Measurements from ENCODE around the gene LAX1.
A peak's percentile ranks its signal among the peaks of the same experiment; 100 is the strongest.
"Not testable (repeated sequence)": the region's sequence is repeated elsewhere in the genome, so short reads cannot be mapped to it uniquely, and the experiment has no call there.

The LAX1 gene

DNA sequence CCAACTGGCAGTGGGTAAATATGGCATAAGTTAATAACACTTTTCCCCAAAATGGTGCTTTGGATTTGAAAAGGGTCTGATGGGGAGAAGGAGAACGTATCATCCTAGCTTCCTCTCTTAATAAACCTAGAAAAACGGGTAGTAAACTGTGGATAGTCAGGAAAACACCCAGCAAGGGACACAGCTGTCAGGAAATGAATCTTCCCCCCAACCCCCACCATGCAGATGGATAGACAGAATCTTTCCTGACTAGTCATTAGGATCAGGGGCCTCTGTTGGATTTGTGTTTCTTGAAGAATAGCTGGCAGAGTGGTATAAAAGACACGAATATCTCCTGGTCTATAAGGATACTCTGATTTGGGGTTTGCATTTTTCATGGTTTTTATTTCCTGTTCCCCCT, 22.5 kb upstream of the LAX1 start:
- H3K27ac ChIP-seq = no peak overlapping the region
- CTCF ChIA-PET = no interaction called here

DNA sequence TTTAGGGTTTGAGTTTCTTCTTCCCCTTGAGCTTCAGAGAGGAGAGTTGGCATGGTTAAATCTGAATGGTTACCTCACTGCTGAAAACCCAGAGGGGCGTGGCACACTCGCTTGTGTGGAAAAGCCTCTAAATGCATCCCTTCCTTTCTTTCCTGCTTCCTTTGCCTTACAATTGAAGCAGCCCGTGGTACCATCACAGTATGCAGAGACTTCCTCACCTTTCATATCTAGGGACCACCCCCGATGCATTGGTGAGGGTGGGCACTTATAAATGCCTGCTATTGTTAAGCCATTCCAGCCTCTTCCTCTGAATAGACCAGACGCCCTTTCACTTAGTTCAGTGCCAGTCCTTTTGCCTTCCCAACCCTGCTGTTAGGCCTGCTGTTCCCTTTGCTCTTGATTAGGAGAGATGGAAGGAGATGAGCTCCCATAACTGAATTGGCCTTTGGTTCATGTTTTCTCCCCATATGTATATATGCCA, 21.9 kb upstream of the LAX1 start:
- ChIA-PET POLR2A (ENCODE audit: low non-redundant PET) (no interaction called here), CTCF (interaction anchor here (0.7 kb wide), 2 partner anchors 239 to 594 kb away, joined by 3 to 4 read pairs; no protein-coding TSS in a partner anchor)
- DNase-seq (ENCODE audit: low spot score) = no peak
- TF ChIP-seq, protein P1, sequence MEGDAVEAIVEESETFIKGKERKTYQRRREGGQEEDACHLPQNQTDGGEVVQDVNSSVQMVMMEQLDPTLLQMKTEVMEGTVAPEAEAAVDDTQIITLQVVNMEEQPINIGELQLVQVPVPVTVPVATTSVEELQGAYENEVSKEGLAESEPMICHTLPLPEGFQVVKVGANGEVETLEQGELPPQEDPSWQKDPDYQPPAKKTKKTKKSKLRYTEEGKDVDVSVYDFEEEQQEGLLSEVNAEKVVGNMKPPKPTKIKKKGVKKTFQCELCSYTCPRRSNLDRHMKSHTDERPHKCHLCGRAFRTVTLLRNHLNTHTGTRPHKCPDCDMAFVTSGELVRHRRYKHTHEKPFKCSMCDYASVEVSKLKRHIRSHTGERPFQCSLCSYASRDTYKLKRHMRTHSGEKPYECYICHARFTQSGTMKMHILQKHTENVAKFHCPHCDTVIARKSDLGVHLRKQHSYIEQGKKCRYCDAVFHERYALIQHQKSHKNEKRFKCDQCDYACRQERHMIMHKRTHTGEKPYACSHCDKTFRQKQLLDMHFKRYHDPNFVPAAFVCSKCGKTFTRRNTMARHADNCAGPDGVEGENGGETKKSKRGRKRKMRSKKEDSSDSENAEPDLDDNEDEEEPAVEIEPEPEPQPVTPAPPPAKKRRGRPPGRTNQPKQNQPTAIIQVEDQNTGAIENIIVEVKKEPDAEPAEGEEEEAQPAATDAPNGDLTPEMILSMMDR (conservative IDR thresholded peaks at IDR 0.05; ENCODE audit: low read depth) = no peak
- no peak overlapping the region for H3K27ac ChIP-seq

More for the DNA sequence above, 22.5 kb upstream of the LAX1 start:
- POLR2A ChIA-PET (ENCODE audit: low non-redundant PET) = no interaction called here
- TF ChIP-seq, protein P1 (conservative IDR thresholded peaks at IDR 0.05; ENCODE audit: low read depth) = no peak
- DNase-seq (ENCODE audit: low spot score) = no peak

DNA sequence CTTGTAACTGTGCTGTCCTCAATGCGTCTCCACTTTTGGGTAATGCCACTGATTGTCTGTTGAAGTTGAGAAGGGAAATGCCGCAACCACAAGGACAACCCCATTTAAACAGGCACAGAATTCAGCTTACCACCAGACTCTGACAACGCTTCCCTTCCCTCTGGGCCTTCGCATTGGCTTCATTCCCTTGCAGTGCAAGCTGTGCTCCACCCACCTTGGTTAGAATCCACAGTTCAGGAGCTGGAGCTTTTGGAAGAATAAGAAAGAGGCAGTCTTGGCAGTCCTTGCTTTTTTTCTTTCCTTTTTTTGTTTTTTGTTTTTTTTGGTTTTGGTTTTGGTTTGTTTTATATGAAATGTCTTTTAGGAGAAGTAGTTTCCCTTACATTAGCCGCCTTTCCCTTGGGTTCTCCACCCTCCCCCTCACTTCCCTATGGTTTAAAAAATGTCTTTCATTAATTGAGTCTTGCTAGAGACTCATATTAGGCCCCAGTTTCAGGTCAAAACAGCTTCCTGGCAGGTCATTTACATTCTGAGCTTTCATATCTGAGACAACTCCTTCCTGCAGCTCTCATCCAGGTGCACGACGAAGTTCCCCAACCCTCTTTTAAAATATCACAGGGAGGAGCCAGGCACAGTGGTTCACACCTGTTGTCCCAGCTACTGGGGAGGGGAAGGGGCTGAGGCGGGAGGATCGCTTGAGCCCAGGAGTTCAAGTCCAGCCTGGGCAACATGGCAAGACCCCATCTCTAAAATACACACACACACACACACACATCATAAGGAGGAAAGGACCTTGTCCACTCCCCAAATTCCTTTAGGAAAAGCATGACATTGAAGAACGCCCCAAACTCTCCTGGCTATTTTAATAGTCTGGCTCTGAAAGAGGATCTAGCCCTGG, 20.7 kb upstream of the LAX1 start:
- TF ChIP-seq, protein P1 (conservative IDR thresholded peaks at IDR 0.05; ENCODE audit: low read depth) = no peak
- H3K27ac ChIP-seq = peak overlapping the region; percentile 42

DNA sequence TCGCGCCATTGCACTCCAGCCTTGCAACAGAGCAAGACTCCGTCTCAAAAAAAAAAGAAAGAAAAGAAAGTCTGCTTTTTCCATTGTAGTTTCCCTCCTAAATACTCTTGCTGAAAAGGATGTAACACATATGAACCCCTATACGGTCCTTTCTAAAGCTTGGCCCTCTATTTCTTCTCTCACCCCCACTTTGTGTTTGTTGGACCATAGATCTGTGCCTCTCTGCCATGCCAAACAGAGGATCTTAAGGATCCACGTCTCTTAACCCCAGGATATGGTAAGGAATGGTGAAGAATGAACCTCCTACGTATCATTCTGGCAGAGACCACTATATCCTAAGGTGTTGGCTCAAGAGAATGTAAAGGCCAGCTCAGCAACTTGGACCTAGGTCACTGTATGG, 18.7 kb upstream of the LAX1 start:
- CTCF ChIA-PET = interaction anchor here (0.5 kb wide), 1 partner anchor 103 kb away, joined by 3 read pairs; no protein-coding TSS in a partner anchor

More for the DNA sequence above, 20.7 kb upstream of the LAX1 start:
- no peak for DNase-seq (ENCODE audit: low spot score)
- CTCF ChIA-PET = interaction anchor here (0.6 to 0.7 kb wide), 4 partner anchors 72 to 595 kb away, joined by 3 read pairs; no protein-coding TSS in a partner anchor
- POLR2A ChIA-PET (ENCODE audit: low non-redundant PET) = no interaction called here

DNA sequence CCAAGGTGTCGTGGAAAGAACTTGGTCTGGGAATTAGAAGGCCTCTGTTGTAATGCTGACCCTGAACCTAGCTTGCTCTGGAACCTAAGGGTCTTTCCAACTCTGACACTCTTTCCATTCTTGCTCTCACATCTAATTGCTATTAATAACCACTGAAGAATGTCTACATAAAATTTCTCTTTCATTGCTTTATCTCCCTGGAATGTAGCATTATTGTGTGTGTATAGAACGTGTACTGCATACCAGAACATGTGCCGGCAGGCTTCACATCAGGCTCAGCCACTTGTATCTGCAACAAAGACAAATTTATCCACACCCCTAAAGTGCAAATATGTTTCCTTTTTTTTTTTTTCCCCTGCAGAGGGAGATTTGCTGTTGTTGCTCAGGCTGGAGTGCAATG, 13.9 kb upstream of the LAX1 start:
- H3K27ac ChIP-seq = peak overlapping the region; percentile 91
- DNase-seq (ENCODE audit: low spot score) = peak; percentile 94
- ChIA-PET CTCF (interaction anchor here (0.5 to 1.0 kb wide), 10 partner anchors 12 to 1483 kb away, joined by 3 to 8 read pairs (median 4); no protein-coding TSS in a partner anchor), POLR2A (ENCODE audit: low non-redundant PET) (no interaction called here)
- TF ChIP-seq, protein P1 (conservative IDR thresholded peaks at IDR 0.05; ENCODE audit: low read depth) = no peak

More for the DNA sequence above, 18.7 kb upstream of the LAX1 start:
- POLR2A ChIA-PET (ENCODE audit: low non-redundant PET) = no interaction called here
- no peak overlapping the region for H3K27ac ChIP-seq
- no peak for DNase-seq (ENCODE audit: low spot score)
- TF ChIP-seq, protein P1 (conservative IDR thresholded peaks at IDR 0.05; ENCODE audit: low read depth) = no peak

DNA sequence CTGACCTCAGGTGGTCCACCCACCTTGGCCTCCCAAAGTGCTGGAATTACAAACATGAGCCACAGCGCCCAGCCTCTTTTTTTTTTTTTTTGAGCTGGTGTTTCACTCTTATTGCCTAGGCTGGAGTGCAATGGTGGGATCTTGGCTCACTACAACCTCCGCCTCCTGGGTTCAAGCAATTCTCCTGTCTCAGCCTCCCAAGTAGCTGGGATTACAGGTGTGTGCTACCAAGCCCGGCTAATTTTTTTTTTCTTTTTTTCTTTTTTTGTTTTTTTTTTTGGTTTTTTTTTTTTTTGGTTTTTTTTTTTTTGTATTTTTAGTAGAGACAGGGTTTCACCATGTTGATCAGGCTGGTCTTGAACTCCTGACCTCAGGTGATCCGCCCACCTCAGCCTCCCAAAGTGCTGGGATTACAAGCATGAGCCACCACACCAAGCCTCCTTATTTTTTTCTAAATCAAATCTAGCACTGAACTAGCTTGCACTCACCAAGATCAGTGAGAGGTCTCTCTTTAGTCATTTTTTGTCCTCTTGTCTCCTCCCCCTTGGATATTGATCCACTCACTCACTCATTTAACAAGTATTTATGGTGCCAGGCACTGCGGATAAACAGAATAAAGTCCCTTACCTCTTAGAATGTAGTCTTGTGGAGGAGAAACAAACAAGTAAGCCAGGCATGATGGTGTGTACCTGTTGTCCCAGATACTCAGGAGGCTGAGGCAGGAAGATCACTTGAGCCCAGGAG, 13.2 kb upstream of the LAX1 start:
- CTCF ChIA-PET = interaction anchor here (0.6 to 1.0 kb wide), 8 partner anchors 11 to 1483 kb away, joined by 3 to 8 read pairs (median 4); no protein-coding TSS in a partner anchor
- peak overlapping the region; percentile 91 for H3K27ac ChIP-seq
- POLR2A ChIA-PET (ENCODE audit: low non-redundant PET) = interaction anchor here (0.6 kb wide), 1 partner anchor 81 kb away, joined by 4 read pairs; no protein-coding TSS in a partner anchor
- not testable (repeated sequence) for DNase-seq (ENCODE audit: low spot score)

Measured in RWPE1 (cell line).